Bronchial epithelial cell (primary cell): Measurements from ENCODE around the gene KRTAP4-6. TPM values are rescaled to one million over a fixed set of nuclear protein-coding genes. Genes with fewer than 3 reads are reported as not detected.
"Not testable (repeated sequence)": the region's sequence is repeated elsewhere in the genome, so short reads cannot be mapped to it uniquely, and the experiment has no call there.

Experiments
- DNase-seq: peaks from one replicate; pipeline ENCODE4 v3.0.0-alpha.2; 2010; ENCODE audit warnings: low read depth
- FAIRE-seq: peaks from 2 replicates; lab custom pipeline; 2011; peaks lifted over from hg19 to GRCh38; lab: Jason Lieb, UNC
- H3K27me3 ChIP-seq: 2 replicates; pipeline ENCODE4 v1.5.1; 2011; ENCODE audit warnings: low read length; ENCODE audit not compliant: control insufficient read depth, insufficient read depth
- H3K36me3 ChIP-seq: 2 replicates; pipeline ENCODE4 v1.5.1; 2011; ENCODE audit warnings: low read length; ENCODE audit not compliant: control insufficient read depth, insufficient read depth
- H3K4me3 ChIP-seq: 2 replicates; pipeline ENCODE4 v1.5.1; 2011; ENCODE audit warnings: mild to moderate bottlenecking, low read depth, low read length, control low read depth
- CTCF ChIP-seq: IDR thresholded peaks from 2 replicates; pipeline ENCODE4 v1.5.1; 2011; ENCODE audit warnings: mild to moderate bottlenecking, moderate library complexity, low read length, control low read depth, inconsistent platforms; ENCODE audit not compliant: insufficient read depth, severe bottlenecking
- total RNA-seq: library from RNA; depleted of rRNA; stranded (reverse); fragments of >200 nt; gene quantifications from 2 replicates; pipeline ENCODE4 v1.2.1, GENCODE V29; 2014

KRTAP4-6 gene
- total RNA-seq, 1 donor from 2014 or later: not detected

GRCh38 chr17:41141361-41141760, 1.0 kb upstream of the KRTAP4-6 start:
- Histone ChIP-seq H3K36me3 (no peaks in the 10 kb centered on the region), H3K27me3 (no peaks in the 10 kb centered on the region), H3K4me3 (no peak overlapping the region)
- FAIRE-seq (no peak), DNase-seq (no peak)
- TF ChIP-seq CTCF: no peak

GRCh38 chr17:41139865-41140264, 479 bp downstream of the KRTAP4-6 start:
- DNase-seq, FAIRE-seq, H3K4me3 ChIP-seq: not testable (repeated sequence)

GRCh38 chr17:41133880-41134735, 6.2 kb downstream of the KRTAP4-6 start:
- FAIRE-seq (no peak), DNase-seq (peak; percentile 30)
- H3K27me3 ChIP-seq: no peaks in the 10 kb centered on the region
- H3K36me3 ChIP-seq: no peaks in the 10 kb centered on the region
- no peak for TF ChIP-seq CTCF
- H3K4me3 ChIP-seq: no peak overlapping the region

More at GRCh38 chr17:41139865-41140264, 479 bp downstream of the KRTAP4-6 start:
- not testable (repeated sequence) for H3K36me3 ChIP-seq, H3K27me3 ChIP-seq

GRCh38 chr17:41131979-41132378, 8.4 kb downstream of the KRTAP4-6 start:
- no peak for TF ChIP-seq CTCF
- H3K4me3 ChIP-seq: no peak overlapping the region
- H3K27me3 ChIP-seq: no peaks in the 10 kb centered on the region
- DNase-seq: peak; percentile 93
- H3K36me3 ChIP-seq: no peaks in the 10 kb centered on the region
- no peak for FAIRE-seq

- Histone ChIP-seq H3K27me3 (no peaks in the 10 kb centered on the region), H3K4me3 (no peak overlapping the region), H3K36me3 (no peaks in the 10 kb centered on the region)
- FAIRE-seq (no peak), DNase-seq (peak; percentile 56)
- no peak for TF ChIP-seq CTCF
Measured at GRCh38 chr17:41127371-41127770, 13.0 kb downstream of the KRTAP4-6 start.

- DNase-seq (no peak), FAIRE-seq (no peak)
- no peak for TF ChIP-seq CTCF
- no peaks in the 10 kb centered on the region for H3K27me3 ChIP-seq
- H3K4me3 ChIP-seq: no peak overlapping the region
- no peaks in the 10 kb centered on the region for H3K36me3 ChIP-seq
Measured at GRCh38 chr17:41126412-41126811, 13.9 kb downstream of the KRTAP4-6 start.
